Measurements from ENCODE around the gene HEBP1.

The HEBP1 gene

DNA sequence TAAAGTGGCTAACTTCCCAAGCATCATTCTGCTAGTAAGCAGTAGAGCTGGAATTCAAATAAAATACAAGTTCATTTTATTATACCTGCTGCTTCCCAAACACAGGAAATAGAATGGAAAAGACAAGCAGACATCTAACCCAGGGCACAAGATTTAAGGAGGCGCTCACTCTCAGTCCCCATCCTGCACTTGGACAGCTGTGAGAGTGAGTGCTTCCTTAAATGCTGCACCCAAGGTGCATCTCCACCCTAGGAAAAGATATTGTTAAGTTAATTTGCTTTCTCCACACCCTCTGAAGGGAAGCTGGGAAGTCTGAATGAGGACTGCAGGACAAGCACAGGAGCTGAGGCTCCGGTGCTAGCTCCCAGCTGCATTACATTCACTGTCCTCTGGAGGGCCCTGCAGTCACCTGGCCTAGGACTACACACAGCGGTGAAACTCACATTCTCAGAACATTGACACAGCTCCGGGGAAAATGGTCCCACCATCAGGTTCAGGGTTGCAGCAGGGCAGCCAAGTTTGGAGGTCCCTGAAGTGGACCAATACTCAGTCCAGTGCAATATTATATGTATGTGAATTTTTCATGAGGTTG, 14.2 kb downstream of the HEBP1 start:
- DNase-seq (ENCODE audit: low read depth): no peak
- TF ChIP-seq, protein P1, sequence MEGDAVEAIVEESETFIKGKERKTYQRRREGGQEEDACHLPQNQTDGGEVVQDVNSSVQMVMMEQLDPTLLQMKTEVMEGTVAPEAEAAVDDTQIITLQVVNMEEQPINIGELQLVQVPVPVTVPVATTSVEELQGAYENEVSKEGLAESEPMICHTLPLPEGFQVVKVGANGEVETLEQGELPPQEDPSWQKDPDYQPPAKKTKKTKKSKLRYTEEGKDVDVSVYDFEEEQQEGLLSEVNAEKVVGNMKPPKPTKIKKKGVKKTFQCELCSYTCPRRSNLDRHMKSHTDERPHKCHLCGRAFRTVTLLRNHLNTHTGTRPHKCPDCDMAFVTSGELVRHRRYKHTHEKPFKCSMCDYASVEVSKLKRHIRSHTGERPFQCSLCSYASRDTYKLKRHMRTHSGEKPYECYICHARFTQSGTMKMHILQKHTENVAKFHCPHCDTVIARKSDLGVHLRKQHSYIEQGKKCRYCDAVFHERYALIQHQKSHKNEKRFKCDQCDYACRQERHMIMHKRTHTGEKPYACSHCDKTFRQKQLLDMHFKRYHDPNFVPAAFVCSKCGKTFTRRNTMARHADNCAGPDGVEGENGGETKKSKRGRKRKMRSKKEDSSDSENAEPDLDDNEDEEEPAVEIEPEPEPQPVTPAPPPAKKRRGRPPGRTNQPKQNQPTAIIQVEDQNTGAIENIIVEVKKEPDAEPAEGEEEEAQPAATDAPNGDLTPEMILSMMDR (IDR thresholded peaks at IDR 0.05; ENCODE audit: control insufficient read depth, insufficient read depth, low read depth, low read length, missing control alignments): peak; percentile 61
- H3K4me3 ChIP-seq (ENCODE audit: control insufficient read depth, low read depth, low read length): no peak overlapping the region

DNA sequence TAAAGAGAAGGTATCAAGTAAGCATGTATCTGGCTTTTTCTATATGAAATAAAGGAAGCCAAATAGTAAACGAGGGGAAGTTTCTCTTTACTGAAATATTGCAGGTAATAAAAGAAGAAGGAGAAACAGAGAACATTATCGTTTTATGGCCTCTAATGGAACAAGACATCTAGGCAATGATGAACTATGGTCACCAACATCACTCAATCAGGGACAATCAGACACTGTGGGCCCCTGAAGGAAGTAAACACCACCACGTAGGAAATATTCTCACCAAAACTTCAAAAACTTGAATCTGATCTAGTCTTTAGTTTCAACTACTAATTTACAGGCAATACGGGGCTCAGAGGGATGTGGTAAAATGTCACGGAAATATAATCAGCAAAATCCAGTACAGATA, 15.9 kb downstream of the HEBP1 start:
- H3K4me3 ChIP-seq (ENCODE audit: control insufficient read depth, low read depth, low read length): no peak overlapping the region

DNA sequence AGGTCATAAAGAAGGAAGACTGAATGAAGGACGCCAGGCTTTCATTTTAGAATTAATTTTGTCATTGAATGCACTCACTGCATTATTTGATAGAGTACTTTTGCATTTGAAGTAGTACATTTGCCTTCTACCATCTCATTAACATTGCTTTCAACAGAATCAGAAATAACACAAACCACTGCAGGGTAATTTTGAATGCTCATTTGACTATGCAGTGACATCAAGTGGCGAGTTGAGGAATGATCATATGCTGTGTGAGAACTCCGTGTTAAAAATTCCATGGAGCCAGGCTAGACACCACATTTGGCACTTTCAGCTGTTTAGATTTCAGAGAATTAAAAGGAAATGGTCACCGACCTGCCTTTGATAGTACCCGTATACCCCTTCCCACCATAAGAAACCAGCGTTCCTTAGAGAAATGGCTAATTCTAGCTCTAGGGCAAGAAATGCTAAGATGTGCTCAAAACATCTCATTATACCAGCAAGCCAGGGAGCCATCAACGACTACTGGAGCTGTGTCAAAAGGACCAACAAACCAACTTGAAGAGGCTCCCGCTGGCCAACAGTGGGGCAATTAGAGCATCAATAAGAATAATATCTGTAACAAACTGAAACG, 16.5 kb downstream of the HEBP1 start:
- no peak overlapping the region for H3K4me3 ChIP-seq (ENCODE audit: control insufficient read depth, low read depth, low read length)
- TF ChIP-seq, protein P1 (IDR thresholded peaks at IDR 0.05; ENCODE audit: control insufficient read depth, insufficient read depth, low read depth, low read length, missing control alignments): peak; percentile 72
- DNase-seq (ENCODE audit: low read depth): no peak

More for the DNA sequence above, 15.9 kb downstream of the HEBP1 start:
- TF ChIP-seq, protein P1 (IDR thresholded peaks at IDR 0.05; ENCODE audit: control insufficient read depth, insufficient read depth, low read depth, low read length, missing control alignments): no peak
- DNase-seq (ENCODE audit: low read depth): no peak

DNA sequence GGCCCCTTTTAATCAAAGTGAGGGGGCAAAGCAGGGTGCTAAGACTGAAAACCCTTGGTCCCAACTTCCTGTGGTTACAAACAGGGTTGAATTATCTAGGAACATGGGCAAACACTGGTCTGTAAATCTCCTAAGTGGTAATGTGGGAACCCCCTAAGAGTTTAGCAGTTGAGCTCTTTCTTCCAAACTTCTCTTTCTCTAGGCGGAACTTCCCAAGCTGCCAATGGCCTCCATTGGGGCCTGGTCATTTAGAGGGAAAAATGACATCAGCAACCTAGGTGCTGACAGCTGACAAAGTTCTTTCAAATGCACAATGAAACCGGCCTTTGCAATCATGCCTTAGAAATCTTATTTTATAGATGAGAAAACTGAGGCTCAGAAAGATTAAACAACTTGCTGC, 17.7 kb downstream of the HEBP1 start:
- DNase-seq (ENCODE audit: low read depth): no peak
- TF ChIP-seq, protein P1 (IDR thresholded peaks at IDR 0.05; ENCODE audit: control insufficient read depth, insufficient read depth, low read depth, low read length, missing control alignments): no peak
- H3K4me3 ChIP-seq (ENCODE audit: control insufficient read depth, low read depth, low read length): no peak overlapping the region

DNA sequence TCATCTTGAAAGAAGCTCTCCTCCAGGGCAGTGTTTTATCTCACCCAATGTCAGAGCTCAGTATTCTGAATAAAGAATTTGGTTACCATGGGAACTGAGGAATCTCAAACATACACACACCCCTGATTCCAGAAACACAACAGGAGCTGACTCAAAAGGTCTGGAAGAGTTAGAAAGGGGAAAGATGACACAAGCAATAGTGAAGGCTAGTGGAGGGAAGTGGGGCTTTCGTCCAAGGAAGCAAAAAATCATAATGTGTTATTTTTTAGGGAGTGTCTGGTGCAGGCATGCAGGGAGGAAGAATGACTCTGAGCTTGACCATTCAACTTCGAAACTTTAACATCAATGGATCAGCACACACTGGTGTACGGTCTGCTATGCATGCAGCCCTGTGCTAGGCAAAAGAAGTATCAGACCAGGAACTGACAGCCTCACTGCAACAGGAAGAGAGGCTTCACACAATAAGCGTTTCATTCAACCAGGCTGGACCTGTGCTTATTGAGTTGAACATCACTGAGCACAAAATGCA, 20.3 kb downstream of the HEBP1 start:
- no peak overlapping the region for H3K4me3 ChIP-seq (ENCODE audit: control insufficient read depth, low read depth, low read length)
- DNase-seq (ENCODE audit: low read depth): peak; percentile 90
- TF ChIP-seq, protein P1 (IDR thresholded peaks at IDR 0.05; ENCODE audit: control insufficient read depth, insufficient read depth, low read depth, low read length, missing control alignments): no peak

DNA sequence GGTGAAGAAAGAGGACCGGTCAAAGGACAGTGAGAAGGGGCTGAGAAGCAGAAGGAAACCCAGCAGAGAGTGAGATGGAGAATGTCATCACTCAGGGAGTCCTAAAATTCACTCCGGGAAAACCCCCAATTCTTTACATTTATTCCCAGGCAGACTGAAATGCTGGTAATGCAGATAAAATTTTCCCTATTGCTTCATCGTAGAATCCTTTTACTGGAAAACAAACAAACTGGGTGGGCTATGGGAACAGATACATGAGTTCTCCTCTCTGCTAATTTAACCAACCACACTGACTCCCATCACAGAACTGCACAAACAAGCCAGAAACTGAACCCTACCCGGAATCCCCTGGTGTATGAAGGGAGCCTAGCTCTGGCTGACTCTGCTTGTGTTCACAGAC, 20.9 kb downstream of the HEBP1 start:
- H3K4me3 ChIP-seq (ENCODE audit: control insufficient read depth, low read depth, low read length): no peak overlapping the region
- TF ChIP-seq, protein P1 (IDR thresholded peaks at IDR 0.05; ENCODE audit: control insufficient read depth, insufficient read depth, low read depth, low read length, missing control alignments): no peak
- DNase-seq (ENCODE audit: low read depth): no peak

Data from AG09309 (cell line).